ENCODE results near the gene GREB1. TPM values are rescaled to one million over a fixed set of nuclear protein-coding genes. Genes with fewer than 3 reads are reported as not detected.

Gene GREB1, protein sequence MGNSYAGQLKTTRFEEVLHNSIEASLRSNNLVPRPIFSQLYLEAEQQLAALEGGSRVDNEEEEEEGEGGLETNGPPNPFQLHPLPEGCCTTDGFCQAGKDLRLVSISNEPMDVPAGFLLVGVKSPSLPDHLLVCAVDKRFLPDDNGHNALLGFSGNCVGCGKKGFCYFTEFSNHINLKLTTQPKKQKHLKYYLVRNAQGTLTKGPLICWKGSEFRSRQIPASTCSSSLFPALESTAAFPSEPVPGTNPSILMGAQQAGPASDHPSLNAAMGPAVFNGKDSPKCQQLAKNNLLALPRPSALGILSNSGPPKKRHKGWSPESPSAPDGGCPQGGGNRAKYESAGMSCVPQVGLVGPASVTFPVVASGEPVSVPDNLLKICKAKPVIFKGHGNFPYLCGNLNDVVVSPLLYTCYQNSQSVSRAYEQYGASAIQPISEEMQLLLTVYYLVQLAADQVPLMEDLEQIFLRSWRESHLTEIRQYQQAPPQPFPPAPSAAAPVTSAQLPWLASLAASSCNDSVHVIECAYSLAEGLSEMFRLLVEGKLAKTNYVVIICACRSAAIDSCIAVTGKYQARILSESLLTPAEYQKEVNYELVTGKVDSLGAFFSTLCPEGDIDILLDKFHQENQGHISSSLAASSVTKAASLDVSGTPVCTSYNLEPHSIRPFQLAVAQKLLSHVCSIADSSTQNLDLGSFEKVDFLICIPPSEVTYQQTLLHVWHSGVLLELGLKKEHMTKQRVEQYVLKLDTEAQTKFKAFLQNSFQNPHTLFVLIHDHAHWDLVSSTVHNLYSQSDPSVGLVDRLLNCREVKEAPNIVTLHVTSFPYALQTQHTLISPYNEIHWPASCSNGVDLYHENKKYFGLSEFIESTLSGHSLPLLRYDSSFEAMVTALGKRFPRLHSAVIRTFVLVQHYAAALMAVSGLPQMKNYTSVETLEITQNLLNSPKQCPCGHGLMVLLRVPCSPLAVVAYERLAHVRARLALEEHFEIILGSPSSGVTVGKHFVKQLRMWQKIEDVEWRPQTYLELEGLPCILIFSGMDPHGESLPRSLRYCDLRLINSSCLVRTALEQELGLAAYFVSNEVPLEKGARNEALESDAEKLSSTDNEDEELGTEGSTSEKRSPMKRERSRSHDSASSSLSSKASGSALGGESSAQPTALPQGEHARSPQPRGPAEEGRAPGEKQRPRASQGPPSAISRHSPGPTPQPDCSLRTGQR (N-terminal part only)
- under 1 TPM; 0.28 to 0.54 TPM for total RNA-seq

DNA sequence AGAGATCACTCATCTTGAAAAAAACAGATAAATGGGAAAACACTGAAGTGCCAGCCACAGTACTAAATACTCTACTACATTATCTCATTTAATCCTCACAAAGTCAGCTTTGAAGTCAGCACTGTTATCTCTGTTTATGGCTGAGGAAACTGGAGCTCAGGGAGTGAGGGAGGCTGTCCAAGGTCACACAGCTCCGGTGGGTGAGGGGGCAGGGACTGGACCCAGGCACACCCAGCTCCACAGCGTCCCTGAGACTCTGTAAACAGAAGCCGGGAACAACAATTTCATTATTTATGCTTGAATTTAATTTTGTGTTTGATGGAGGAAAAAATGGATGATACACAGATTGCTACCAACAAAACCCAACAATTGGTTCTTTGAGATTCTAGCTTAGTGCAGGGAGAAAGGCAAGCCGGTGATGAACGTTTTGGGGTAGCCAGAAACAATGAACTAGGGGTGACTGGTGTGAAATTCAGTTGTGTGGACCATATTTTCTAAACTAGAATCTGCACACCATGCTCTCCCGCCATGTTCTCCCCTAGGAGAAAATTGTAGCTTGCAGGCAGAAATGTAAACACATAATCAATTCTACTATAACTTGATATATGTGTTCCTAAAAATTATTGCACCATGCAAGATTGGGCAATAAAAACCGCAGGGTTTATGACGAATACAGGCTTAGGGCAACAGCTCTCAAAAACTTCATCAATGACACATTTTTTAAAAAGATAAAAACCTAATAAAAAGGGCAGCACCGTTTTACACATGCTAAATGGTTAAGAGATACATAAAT, at the start of gene GREB1:
TSS of gene GREB1 (plus strand) at position 768 of the 793 bp plus-strand sequence. CDS start 22,570 bp downstream, outside the sequence.
- DNase-seq: no peak
- Mint-ChIP-seq H3K9me3 (no peaks in the 10 kb centered on the region), H3K36me3 (no peaks in the 10 kb centered on the region), H3K4me1 (no peaks in the 10 kb centered on the region), H3K27me3 (peaks cover 38% of the 10 kb centered on the region), H3K27ac (no peak within 1 kb of the TSS), H3K4me3 (no peak within 1 kb of the TSS)
- ATAC-seq (ENCODE audit: low read depth): no peak
- POLR2A ChIA-PET: no interaction called here

DNA sequence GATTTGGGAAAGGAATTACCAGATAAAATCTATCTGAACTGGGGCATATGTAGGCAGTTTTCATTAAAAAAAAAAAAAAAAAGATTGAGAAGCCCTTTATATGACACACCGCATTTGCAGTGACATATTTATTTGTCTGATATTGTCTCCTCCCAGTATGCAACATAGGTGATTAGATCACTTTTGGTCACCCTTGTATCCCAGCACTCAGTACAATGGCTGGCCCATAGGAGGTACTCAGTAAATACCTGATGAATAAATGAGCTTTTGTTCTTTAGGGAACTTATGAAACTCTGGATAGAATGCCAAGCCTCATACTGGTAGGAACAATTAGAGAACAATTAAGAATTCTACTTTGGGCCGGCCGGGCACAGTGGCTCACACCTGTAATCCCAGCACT, 45.0 kb upstream of the GREB1 start:
- Mint-ChIP-seq H3K27me3 (peaks cover 22% of the 10 kb centered on the region), H3K4me3 (no peak overlapping the region), H3K36me3 (no peaks in the 10 kb centered on the region), H3K4me1 (peaks cover 2% of the 10 kb centered on the region), H3K27ac (no peak overlapping the region), H3K9me3 (no peaks in the 10 kb centered on the region)
- DNase-seq (no peak), ATAC-seq (ENCODE audit: low read depth) (no peak)
- POLR2A ChIA-PET: no interaction called here

DNA sequence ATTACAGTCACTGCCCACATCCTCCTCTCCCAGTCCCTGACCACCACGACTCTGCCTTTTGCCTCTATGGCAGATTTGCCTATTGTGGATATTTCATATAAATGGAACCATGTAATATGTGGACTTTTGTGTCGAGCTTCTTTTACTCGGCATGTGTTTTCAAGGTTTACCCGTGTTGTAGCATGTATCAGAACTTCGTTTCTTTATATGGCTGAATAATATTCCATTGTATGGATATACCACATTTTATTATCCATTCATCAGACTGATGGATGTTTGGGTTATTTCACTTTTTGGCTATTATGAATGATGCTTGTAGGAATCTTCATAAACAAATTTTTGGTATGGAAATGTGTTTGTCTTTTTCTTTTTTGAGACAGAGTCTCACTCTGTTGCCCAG, 43.7 kb upstream of the GREB1 start:
- Mint-ChIP-seq H3K4me1 (no peaks in the 10 kb centered on the region), H3K9me3 (no peaks in the 10 kb centered on the region), H3K4me3 (no peak overlapping the region), H3K27me3 (peaks cover 9% of the 10 kb centered on the region), H3K27ac (no peak overlapping the region), H3K36me3 (no peaks in the 10 kb centered on the region)
- ATAC-seq (ENCODE audit: low read depth): no peak
- DNase-seq: no peak
- POLR2A ChIA-PET: no interaction called here

DNA sequence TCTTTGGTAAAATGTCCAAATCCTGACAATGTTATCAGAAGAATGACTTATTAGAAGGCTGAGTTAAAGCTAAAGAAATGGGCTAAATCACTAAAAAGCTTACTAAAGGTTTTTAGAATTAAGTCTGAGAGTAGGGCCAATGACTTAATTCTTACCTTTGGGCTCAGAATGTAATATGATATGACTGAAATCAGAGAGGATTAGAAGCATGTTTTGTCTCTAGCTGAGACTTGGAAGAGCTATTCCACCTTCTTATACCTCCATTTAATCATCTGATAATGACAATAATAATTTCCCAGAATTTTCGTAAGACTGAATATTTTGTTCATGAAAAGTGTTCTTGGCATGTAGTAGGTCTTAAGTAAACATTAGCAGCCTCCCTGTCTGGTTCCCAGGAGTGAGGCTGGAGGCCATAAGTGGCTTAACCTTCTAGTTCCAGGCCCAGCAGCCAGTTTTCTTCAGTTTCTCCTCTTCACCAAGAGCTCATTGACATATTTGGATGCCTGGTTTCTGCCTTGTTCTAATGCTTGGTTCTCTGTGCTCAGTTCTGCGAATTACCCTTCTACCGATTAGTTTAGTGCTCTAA, 42.4 kb upstream of the GREB1 start:
- H3K27ac Mint-ChIP-seq: no peak overlapping the region
- POLR2A ChIA-PET: no interaction called here
- ATAC-seq (ENCODE audit: low read depth) (no peak), DNase-seq (no peak)
- peaks cover 6% of the 10 kb centered on the region for H3K27me3 Mint-ChIP-seq
- no peaks in the 10 kb centered on the region for H3K4me1 Mint-ChIP-seq
- H3K36me3 Mint-ChIP-seq: no peaks in the 10 kb centered on the region
- no peaks in the 10 kb centered on the region for H3K9me3 Mint-ChIP-seq
- no peak overlapping the region for H3K4me3 Mint-ChIP-seq

DNA sequence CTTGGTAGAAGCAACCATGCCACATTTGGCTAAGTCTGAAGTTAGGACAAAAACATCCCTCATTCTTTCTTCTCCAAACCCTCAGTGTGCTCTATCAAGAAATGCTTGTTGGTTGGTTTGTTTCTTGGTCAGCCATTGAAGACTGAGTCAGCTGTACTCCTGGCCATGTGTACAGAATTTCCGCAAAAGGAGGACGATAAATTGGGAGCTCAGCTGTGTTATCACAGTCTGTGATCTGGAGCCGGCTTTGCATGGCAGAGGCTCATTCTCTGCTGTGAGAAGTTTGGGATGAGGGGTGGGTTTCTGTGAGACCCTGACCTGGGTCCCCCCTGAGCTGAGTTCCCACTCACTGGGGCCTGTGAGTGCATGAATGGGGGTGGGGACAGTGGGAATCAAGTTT, 41.6 kb upstream of the GREB1 start:
- Mint-ChIP-seq H3K27ac (no peak overlapping the region), H3K9me3 (no peaks in the 10 kb centered on the region), H3K36me3 (no peaks in the 10 kb centered on the region), H3K27me3 (peaks cover 10% of the 10 kb centered on the region), H3K4me1 (no peaks in the 10 kb centered on the region), H3K4me3 (no peak overlapping the region)
- DNase-seq: no peak
- POLR2A ChIA-PET: no interaction called here
- ATAC-seq (ENCODE audit: low read depth): no peak

DNA sequence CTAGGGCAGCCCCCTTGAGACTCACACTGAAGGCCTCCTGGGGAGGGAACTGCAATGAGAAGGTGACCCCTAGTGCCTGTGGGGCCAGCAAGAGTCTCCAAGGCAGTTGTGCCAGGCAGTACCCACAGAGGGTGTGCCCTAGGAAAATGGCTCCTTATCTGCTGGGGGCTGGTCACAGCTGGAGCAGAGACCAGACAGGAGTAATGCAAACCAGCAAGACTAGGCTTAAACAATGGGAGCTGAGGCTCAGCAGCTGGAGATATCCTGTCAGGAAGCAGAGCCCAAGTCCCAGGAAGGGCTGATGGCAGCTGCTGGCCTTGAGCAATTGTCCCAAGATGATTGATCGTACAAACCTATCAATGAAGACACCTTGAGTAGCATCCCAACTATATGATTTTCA, 41.1 kb upstream of the GREB1 start:
- H3K27me3 Mint-ChIP-seq: peaks cover 10% of the 10 kb centered on the region
- no peaks in the 10 kb centered on the region for H3K4me1 Mint-ChIP-seq
- DNase-seq (no peak), ATAC-seq (ENCODE audit: low read depth) (no peak)
- POLR2A ChIA-PET: no interaction called here
- H3K9me3 Mint-ChIP-seq: no peaks in the 10 kb centered on the region
- no peak overlapping the region for H3K27ac Mint-ChIP-seq
- H3K4me3 Mint-ChIP-seq: no peak overlapping the region
- no peaks in the 10 kb centered on the region for H3K36me3 Mint-ChIP-seq

DNA sequence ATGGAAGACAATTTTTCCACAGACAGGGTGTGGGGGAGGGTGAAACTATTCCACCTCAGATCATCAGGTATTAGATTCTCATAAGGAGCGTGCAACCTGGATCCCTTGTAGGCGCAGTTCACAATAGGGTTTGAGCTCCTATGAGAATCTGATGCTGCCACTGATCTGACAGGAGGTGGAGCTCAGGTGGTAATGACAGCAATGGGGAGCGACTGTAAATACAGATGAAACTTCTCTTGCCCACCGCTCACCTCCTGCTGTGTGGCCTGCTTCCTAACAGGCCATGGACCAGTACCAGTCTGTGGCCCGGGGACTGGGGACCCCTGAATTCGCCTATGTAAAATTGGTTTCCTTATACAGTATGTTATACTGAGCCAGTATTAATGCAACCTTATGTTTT, 40.6 kb upstream of the GREB1 start:
- Mint-ChIP-seq H3K27me3 (peaks cover 10% of the 10 kb centered on the region), H3K4me3 (no peak overlapping the region), H3K4me1 (no peaks in the 10 kb centered on the region), H3K9me3 (no peaks in the 10 kb centered on the region), H3K36me3 (no peaks in the 10 kb centered on the region), H3K27ac (no peak overlapping the region)
- DNase-seq (no peak), ATAC-seq (ENCODE audit: low read depth) (no peak)
- POLR2A ChIA-PET: no interaction called here

DNA sequence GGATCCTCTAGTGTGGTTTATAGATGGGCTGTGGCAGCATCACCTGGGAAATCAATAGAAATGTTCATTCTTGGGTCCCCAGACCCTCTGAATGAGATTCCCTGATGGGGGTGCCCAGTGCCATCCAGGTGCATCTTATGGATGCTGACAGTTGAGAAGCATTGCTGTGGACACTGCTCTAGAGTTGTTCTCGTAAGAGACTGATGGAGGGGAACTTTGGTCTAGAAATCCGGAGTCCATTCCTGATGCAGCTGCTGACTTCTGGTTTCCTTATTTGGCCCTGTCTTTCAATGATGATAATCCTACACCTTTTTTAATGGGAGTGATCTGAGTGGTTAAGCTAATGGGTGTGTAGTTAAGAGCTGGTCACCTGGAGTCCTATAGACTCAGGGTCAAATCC, 39.5 kb upstream of the GREB1 start:
- no peaks in the 10 kb centered on the region for H3K9me3 Mint-ChIP-seq
- H3K27ac Mint-ChIP-seq: no peak overlapping the region
- H3K4me3 Mint-ChIP-seq: no peak overlapping the region
- DNase-seq: no peak
- H3K27me3 Mint-ChIP-seq: peaks cover 14% of the 10 kb centered on the region
- no peaks in the 10 kb centered on the region for H3K36me3 Mint-ChIP-seq
- POLR2A ChIA-PET: no interaction called here
- ATAC-seq (ENCODE audit: low read depth): no peak
- H3K4me1 Mint-ChIP-seq: no peaks in the 10 kb centered on the region

DNA sequence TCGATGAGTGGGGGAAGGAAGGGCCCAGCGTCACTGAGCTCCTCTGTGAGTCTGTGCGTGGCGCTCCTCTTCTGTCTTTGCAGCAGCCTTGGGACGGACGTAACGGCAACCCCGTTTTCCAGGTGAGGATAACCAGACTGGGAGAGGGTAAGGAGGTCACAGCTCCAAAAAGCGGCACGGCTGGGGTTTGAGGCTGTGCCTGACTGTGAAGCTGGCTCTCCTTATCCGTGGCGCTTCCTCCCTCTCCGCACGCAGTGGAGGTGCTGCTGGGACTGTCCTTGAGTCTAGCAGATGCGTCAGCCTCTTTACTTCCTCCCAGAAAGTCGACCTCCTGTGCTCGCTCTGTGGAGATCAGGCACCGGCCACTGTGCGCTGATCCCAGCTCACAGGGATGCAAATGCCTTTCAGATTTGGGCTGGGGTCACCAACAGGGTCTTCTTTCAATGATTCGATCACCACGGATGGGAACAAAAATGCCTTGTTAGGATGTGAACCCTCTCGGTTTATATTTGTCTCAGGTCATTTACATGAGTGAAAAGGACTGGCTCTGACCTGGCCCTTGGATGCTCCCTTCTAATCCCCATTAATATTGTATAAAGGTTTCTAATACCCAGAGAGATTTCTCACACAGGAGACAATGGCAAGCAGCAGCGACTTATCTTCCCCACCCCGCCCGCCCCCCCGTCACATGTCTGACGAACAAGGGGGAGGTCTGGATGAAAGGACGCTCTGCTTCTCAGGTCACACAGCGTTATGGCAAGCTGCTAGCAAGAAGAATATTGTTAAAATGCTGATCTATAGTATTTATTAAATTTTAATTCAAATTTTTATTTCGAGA, 37.8 kb upstream of the GREB1 start:
- Mint-ChIP-seq H3K27ac (no peak overlapping the region), H3K4me3 (no peak overlapping the region), H3K9me3 (no peaks in the 10 kb centered on the region), H3K36me3 (no peaks in the 10 kb centered on the region), H3K27me3 (peaks cover 10% of the 10 kb centered on the region), H3K4me1 (peaks cover 2% of the 10 kb centered on the region)
- ATAC-seq (ENCODE audit: low read depth): no peak
- POLR2A ChIA-PET: no interaction called here
- DNase-seq: no peak

DNA sequence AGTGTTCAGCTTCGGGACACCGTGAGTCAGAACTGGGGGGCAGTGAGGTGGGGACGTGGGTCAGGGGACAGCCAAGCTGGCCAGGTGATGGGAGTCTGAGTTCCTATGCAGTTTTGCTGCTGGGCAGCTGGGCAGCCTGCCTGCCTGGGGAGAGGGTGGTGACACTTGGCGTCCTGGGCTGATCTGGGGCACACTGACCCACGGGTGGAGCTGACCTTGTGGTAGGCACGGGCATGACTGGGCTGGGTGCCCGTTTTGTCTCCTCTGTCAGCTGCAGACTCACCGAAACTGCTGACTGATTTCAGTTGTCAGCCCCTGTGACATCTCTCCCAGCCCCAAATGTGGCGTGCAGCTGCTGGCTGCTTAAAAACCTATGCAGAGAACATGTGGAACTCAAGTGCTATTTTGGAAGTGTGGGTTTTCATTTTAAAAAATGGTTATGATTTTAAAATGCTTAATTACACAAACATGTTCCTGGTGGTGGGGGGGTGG, 35.3 kb upstream of the GREB1 start:
- ATAC-seq (ENCODE audit: low read depth) (no peak), DNase-seq (no peak)
- Mint-ChIP-seq H3K27me3 (peaks cover 10% of the 10 kb centered on the region), H3K36me3 (no peaks in the 10 kb centered on the region), H3K27ac (no peak overlapping the region), H3K4me3 (no peak overlapping the region), H3K9me3 (peaks cover 3% of the 10 kb centered on the region), H3K4me1 (peaks cover 2% of the 10 kb centered on the region)
- POLR2A ChIA-PET: no interaction called here

DNA sequence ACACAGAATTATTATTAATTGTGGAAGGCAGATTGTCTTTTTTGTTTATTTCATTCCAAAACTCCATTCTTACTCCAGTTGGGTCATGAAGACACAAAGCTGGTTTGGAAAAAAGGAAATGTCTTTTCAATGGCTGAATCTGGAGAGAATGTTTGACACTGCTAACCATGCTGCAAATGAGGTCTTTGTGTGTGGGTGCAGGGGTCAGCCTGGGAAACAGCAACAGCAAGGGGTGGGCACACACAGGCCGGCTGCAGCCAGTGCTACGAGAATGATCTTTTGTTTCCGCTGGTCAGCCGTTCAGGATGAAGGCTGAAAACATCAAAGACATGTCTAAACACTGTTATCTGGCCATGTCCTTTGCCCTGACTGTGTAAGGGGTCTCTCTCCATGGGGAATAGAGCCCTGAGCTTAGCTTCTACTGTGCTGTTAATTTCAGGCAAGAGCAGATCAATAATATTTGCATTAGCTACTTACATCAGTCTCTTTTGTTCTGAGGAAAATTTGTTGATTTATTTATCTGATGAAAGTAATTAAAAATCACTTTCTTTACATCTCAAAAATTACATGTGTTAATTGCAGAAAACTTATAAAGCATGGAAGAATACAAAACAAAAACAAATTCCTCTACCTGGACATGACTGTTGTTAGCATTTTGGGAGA, 34.6 kb upstream of the GREB1 start:
- Mint-ChIP-seq H3K27me3 (peaks cover 10% of the 10 kb centered on the region), H3K4me1 (peaks cover 2% of the 10 kb centered on the region), H3K4me3 (no peak overlapping the region), H3K36me3 (no peaks in the 10 kb centered on the region), H3K9me3 (peaks cover 4% of the 10 kb centered on the region), H3K27ac (no peak overlapping the region)
- DNase-seq (no peak), ATAC-seq (ENCODE audit: low read depth) (no peak)
- POLR2A ChIA-PET: no interaction called here
